Upper lobe of left lung (tissue), 4 donors: ENCODE data around the gene MFSD12.

Experiments
- EP300 ChIP-seq, 4 donors: sonication (generic); formaldehyde crosslinking; IDR thresholded peaks; one replicate each; pipeline ENCODE4 v1.5.1; 2017; ENCODE audit warnings: antibody characterized with exemption in 4 of 4, control low read depth in 2 of 4
- POLR2A ChIP-seq, 4 donors: fragments of 450-650 bp; IDR thresholded peaks; one replicate each; pipeline ENCODE4 v1.5.1; 2016 to 2017; ENCODE audit warnings: antibody characterized with exemption in 4 of 4, mild to moderate bottlenecking in 2 of 4
- POLR2AphosphoS5 ChIP-seq, 2 donors: sonication (generic); formaldehyde crosslinking; IDR thresholded peaks; one replicate each; pipeline ENCODE4 v1.5.1; 2017; ENCODE audit warnings: antibody characterized with exemption in 2 of 2
- TF ChIP-seq, protein P1 (sequence below), 6 experiments: fragments of 450-650 bp in 4 of 6; fragments of 200-600 bp in 2 of 6; sonication (generic) in 2 of 6; IDR thresholded peaks; one replicate each; pipeline ENCODE4 v1.5.1; 2016 to 2019; ENCODE audit warnings: antibody characterized with exemption in 6 of 6

DNA sequence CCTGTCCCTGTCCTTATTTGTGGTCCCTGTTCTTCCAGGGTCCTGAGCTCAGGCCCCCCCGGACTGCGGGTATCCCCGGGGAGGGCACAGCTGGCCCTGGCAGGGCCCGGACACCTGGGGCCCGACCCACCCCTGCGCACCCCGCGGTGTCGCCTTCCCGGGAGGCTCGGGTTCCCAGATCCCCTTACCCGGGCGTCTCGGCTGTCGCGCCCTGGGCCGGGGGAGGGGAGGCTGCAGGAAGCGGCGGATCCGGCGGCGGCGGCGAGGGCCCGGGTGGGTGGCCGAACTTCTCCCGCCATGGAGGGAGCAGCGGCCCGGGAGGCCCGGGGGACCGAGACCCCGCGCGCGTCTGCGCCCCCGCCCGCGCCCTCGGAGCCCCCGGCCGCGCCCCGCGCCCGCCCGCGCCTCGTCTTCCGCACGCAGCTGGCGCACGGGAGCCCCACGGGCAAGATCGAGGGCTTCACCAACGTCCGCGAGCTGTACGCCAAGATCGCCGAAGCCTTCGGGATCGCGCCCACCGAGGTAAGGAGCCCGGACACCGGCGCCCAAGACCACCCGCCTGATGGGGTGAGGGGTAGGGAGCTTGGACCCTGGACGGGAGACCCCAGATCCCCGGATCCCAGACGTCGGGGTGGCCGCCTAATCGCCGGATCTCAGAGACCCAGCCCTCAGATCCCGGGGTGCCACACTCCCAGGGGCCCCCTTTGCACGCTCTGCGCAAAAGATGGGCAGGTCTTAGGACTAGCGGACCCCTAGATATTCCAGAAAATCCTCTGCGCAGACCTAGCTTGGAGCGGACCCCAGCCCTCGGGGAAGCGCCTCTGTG is 28.1 kb upstream of the MFSD12 start, which contains the start of gene GIPC3:
- TF ChIP-seq POLR2AphosphoS5 (IDR thresholded peaks at IDR 0.05) (no peak), POLR2A (IDR thresholded peaks at IDR 0.05) (no peak), EP300 (IDR thresholded peaks at IDR 0.05) (no peak)
- TF ChIP-seq, protein P1, sequence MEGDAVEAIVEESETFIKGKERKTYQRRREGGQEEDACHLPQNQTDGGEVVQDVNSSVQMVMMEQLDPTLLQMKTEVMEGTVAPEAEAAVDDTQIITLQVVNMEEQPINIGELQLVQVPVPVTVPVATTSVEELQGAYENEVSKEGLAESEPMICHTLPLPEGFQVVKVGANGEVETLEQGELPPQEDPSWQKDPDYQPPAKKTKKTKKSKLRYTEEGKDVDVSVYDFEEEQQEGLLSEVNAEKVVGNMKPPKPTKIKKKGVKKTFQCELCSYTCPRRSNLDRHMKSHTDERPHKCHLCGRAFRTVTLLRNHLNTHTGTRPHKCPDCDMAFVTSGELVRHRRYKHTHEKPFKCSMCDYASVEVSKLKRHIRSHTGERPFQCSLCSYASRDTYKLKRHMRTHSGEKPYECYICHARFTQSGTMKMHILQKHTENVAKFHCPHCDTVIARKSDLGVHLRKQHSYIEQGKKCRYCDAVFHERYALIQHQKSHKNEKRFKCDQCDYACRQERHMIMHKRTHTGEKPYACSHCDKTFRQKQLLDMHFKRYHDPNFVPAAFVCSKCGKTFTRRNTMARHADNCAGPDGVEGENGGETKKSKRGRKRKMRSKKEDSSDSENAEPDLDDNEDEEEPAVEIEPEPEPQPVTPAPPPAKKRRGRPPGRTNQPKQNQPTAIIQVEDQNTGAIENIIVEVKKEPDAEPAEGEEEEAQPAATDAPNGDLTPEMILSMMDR (IDR thresholded peaks at IDR 0.05), result no peak
